Measurements from ENCODE around the gene GHR. TPM values are rescaled to one million over a fixed set of nuclear protein-coding genes. Genes with fewer than 3 reads are reported as not detected.
A peak's percentile ranks its signal among the peaks of the same experiment; 100 is the strongest.

The GHR gene
- total RNA-seq, 6 donors from 2014 or later: 3.0 to 7.4 (median 4.2) TPM

GRCh38 chr5:42462083-42462482 lies 38.8 kb downstream of the GHR start:
- ATAC-seq (ENCODE audit: low FRiP score in 2 of 2) (no peak), DNase-seq (no peak)
- H3K9me3 ChIP-seq: no peaks in the 10 kb centered on the region
- TF ChIP-seq EP300 (IDR thresholded peaks at IDR 0.05) (no peak), CTCF (IDR thresholded peaks at IDR 0.05) (no peak), POLR2AphosphoS5 (IDR thresholded peaks at IDR 0.05) (no peak), POLR2A (IDR thresholded peaks at IDR 0.05) (no peak)
- no peaks in the 10 kb centered on the region for H3K36me3 ChIP-seq
- H3K4me1 ChIP-seq: peaks cover 0 to 12% (median 4%) of the 10 kb centered on the region in 4 donors
- peak overlapping the region in 2 of 4 donors; percentile 26 to 54 for H3K27ac ChIP-seq
- WGBS, 2 donors: 60 to 92% methylated on average over 2 of the region's 2 CpGs
- H3K4me3 ChIP-seq: no peak overlapping the region
- no peaks in the 10 kb centered on the region for H3K27me3 ChIP-seq

- no peak for DNase-seq
- ATAC-seq (ENCODE audit: low FRiP score in 2 of 2): no peak
- H3K27me3 ChIP-seq: no peaks in the 10 kb centered on the region
- WGBS, 2 donors: 86 to 90% methylated on average over 5 of the region's 5 CpGs
- H3K4me1 ChIP-seq: no peaks in the 10 kb centered on the region
- no peak overlapping the region for H3K4me3 ChIP-seq
- H3K36me3 ChIP-seq: no peaks in the 10 kb centered on the region
- H3K27ac ChIP-seq: no peak overlapping the region
- TF ChIP-seq POLR2A (IDR thresholded peaks at IDR 0.05) (no peak), CTCF (IDR thresholded peaks at IDR 0.05) (no peak), EP300 (IDR thresholded peaks at IDR 0.05) (no peak)
- no peaks in the 10 kb centered on the region for H3K9me3 ChIP-seq
These were observed 44.3 kb downstream of the GHR start for GRCh38 chr5:42467572-42467971.

GRCh38 chr5:42467981-42468524 lies 44.8 kb downstream of the GHR start:
- WGBS, 2 donors: 83 to 91% methylated on average over 8 of the region's 8 CpGs
- DNase-seq (no peak), ATAC-seq (ENCODE audit: low FRiP score in 2 of 2) (no peak)
- Histone ChIP-seq H3K9me3 (no peaks in the 10 kb centered on the region), H3K4me3 (no peak overlapping the region), H3K36me3 (no peaks in the 10 kb centered on the region), H3K4me1 (no peaks in the 10 kb centered on the region), H3K27me3 (no peaks in the 10 kb centered on the region), H3K27ac (no peak overlapping the region)
- TF ChIP-seq CTCF (IDR thresholded peaks at IDR 0.05): no peak
- no peak for TF ChIP-seq POLR2A (IDR thresholded peaks at IDR 0.05)
- no peak for TF ChIP-seq POLR2AphosphoS5 (IDR thresholded peaks at IDR 0.05)
- TF ChIP-seq EP300 (IDR thresholded peaks at IDR 0.05): no peak

- Histone ChIP-seq H3K9me3 (no peaks in the 10 kb centered on the region), H3K4me3 (no peak overlapping the region), H3K4me1 (no peaks in the 10 kb centered on the region), H3K27ac (no peak overlapping the region), H3K36me3 (no peaks in the 10 kb centered on the region), H3K27me3 (no peaks in the 10 kb centered on the region)
- ATAC-seq (ENCODE audit: low FRiP score in 2 of 2): no peak
- TF ChIP-seq POLR2A (IDR thresholded peaks at IDR 0.05): no peak
- no peak for TF ChIP-seq CTCF (IDR thresholded peaks at IDR 0.05)
- TF ChIP-seq POLR2AphosphoS5 (IDR thresholded peaks at IDR 0.05): no peak
- no peak for TF ChIP-seq EP300 (IDR thresholded peaks at IDR 0.05)
- 69 to 74% methylated on average over 5 of the region's 5 CpGs for WGBS, 2 donors
- DNase-seq: no peak
These were observed 60.4 kb downstream of the GHR start for GRCh38 chr5:42483472-42484154.

GRCh38 chr5:42487077-42487476 lies 63.8 kb downstream of the GHR start:
- no peaks in the 10 kb centered on the region for H3K9me3 ChIP-seq
- H3K27me3 ChIP-seq: no peaks in the 10 kb centered on the region
- H3K27ac ChIP-seq: no peak overlapping the region
- H3K36me3 ChIP-seq: no peaks in the 10 kb centered on the region
- DNase-seq: no peak
- TF ChIP-seq POLR2AphosphoS5 (IDR thresholded peaks at IDR 0.05): no peak
- no peak for TF ChIP-seq EP300 (IDR thresholded peaks at IDR 0.05)
- no peak for TF ChIP-seq POLR2A (IDR thresholded peaks at IDR 0.05)
- 80 to 82% methylated on average over 3 of the region's 3 CpGs for WGBS, 2 donors
- no peaks in the 10 kb centered on the region for H3K4me1 ChIP-seq
- no peak for ATAC-seq (ENCODE audit: low FRiP score in 2 of 2)
- no peak overlapping the region for H3K4me3 ChIP-seq
